Epithelial cell of umbilical artery (primary cell): Measurements from ENCODE around the gene TRIM63. TPM values are rescaled to one million over a fixed set of nuclear protein-coding genes. Genes with fewer than 3 reads are reported as not detected.

Experiments
- total RNA-seq: library from RNA; depleted of rRNA; stranded (reverse); fragments of >200 nt; gene quantifications from 2 replicates; pipeline ENCODE4 v1.2.3, GENCODE V29; 2014

Gene TRIM63
- not detected in 2 replicates for total RNA-seq

DNA sequence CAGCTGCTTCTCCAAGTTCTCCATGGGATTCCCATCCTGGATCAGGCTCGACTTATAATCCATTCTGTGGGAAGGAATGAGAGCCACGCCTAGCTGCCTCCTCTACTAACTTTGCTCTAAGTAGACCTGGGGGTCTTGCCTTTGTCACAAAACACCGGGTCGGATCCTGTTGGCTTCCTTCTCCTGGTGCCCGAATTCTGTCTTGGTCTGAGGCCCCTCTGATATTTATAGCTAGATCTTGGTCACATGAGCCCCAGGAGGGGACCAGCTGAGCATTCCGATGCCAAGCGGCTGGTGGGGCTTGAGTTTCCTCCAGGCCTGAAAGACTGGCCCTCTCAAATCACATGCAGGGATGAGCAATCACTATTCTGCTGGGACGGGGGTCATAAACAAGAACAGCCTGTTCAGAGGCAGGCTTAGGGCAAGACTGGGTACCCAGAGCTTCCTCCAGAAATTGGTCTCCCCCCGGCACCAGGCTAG lies at the start of gene TRIM63:
TSS of gene TRIM63 (minus strand) at position 199 of the 480 bp plus-strand sequence. CDS start at position 63, 136 bp downstream.

DNA sequence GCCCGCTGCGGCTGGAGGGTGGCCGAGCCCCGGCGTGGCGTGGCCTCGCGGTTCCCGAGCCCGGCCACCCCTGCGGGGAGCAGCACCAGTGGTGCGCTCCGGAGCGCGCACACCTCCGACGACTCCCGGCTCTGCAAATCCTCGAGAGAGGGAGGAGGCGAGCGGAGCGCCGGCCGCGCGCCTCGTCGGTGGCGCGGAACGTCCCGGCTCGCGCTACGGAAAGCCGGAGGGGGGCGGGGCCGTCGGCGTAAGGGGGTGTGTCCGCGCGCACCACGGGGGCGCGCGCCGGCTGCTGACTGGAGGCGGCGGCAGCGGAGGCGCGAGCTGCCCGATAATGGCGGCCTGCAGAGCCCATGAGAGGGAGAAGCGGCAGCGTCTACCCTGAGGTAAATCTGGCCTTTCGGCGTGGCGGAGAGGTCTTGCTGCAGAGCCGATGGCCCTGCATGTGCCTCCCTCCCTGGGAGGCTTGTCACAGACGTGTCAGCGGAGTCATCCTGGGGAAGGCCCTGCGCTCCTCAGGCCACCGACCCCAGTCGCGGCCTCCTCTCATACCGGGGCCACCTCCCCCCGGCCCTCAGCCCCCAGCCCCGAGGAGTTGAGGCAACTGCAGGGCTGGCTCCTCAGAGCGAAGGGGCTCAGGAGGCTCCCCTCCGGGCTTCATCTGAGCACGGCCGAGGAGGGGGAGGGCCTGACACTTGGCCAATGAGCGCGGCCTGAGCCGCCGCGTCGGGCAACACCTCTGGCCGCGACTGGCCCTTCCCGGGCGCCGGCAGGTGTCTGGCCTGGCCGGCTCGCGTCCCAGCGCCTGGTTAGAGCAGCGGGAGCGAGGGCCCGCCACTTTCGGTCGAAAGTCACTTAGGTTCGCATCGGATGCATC lies 44.3 kb upstream of the TRIM63 start, which contains the start of gene PDIK1L:
TSS of gene PDIK1L (plus strand) at position 295 of the 877 bp plus-strand sequence. CDS start 2,485 bp downstream, outside the sequence.

DNA sequence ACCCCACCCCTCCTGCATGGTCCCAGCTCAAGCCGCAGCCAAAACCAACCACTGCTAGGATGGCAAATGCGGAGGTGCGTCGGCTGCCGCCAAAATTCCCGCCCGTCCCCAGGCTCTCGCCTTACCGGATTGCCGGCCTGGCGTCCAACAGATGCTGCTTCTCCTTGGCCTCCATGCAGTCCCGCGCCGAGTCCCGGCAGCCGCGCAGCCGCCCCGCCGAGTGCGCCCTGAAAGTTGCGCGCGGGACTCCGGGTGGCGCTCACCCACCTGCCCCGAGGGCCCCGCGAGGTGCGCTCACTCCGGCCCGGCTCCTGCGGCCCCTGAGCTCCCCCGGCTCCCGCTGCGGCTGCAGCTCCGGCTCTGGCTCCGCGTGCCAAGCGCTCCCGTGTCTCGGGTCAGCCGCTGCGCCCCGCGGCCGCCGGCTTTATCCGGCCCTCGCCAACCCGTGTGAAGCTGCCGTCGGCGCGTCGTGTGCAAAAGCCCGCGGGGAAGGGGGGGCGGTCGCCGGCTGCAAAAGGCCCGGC lies 21.6 kb downstream of the TRIM63 start, which contains the start of gene SLC30A2:
TSS of gene SLC30A2 (minus strand) at position 397 of the 524 bp plus-strand sequence. CDS start at position 175, 222 bp downstream.

DNA sequence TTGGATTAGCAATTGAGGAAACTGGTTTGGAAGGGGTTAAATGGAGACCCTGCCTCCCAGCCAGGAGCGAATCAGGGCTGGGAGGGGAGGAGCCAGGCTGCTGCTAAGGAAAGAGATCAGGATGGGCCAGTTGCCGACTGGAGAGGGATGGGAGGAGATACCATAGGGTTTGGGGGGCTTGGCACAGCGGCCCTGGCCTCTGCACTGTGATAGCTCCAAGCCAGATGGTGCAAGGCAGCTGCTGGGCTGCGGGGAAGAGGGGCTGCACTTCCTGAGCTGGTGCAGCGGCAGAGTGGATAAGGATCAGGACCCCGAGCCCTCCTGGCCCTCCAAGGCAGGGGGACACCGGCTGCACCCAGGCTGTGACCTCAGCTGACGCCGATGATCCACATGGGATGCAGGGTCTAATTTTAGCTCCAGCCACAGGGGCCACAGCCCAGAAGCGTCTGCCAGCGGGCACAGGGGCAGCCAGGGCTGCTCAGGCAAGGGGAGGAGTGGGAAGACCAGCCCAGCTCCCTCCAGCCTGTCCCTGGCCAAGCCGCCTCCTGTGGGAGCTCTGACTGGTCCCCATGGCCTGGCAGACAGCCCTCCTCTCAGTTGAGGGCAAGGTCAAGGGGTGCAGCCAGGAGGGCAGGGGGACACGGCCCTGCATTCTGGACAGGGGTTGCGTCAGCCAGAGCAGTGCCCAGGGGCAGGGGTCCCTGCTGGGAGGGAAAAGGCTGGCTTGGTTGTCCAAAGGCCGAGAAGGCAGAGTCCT lies 45.6 kb downstream of the TRIM63 start, which contains the start of gene EXTL1:
TSS of gene EXTL1 (plus strand) at position 129 of the 757 bp plus-strand sequence. CDS start 872 bp downstream, outside the sequence.

Other genes with a start within 250 kb of the TRIM63 start
- 28.3 and 28.7 TPM in 2 replicates for gene MTFR1L, start 247.7 kb downstream of the TRIM63 start, total RNA-seq
- gene AUNIP, start 208.2 kb downstream of the TRIM63 start, total RNA-seq, result 4.5 and 5.5 TPM in 2 replicates
- 2.6 and 5.8 TPM in 2 replicates for gene PAQR7, start 191.9 kb downstream of the TRIM63 start, total RNA-seq
- gene STMN1, start 161.2 kb downstream of the TRIM63 start, total RNA-seq, result 167 and 239 TPM in 2 replicates
- 5.8 and 7.0 TPM in 2 replicates for gene PAFAH2, start 69.6 kb downstream of the TRIM63 start, total RNA-seq
- under 0.01 TPM in 1 of 2 replicates, not detected in the other for gene EXTL1, start 45.9 kb downstream of the TRIM63 start, total RNA-seq
- gene SLC30A2, start 21.5 kb downstream of the TRIM63 start, total RNA-seq, result not detected in 2 replicates
- 4.5 and 7.4 TPM in 2 replicates for gene PDIK1L, start 44.2 kb upstream of the TRIM63 start, total RNA-seq
- gene FAM110D, start 91.4 kb upstream of the TRIM63 start, total RNA-seq, result 2.1 and 3.9 TPM in 2 replicates
- gene C1orf232, start 101.3 kb upstream of the TRIM63 start, total RNA-seq, result not detected in 2 replicates
- 19.9 and 36.4 TPM in 2 replicates for gene ZNF593, start 102.3 kb upstream of the TRIM63 start, total RNA-seq
- gene ZNF593OS, start 104.2 kb upstream of the TRIM63 start, total RNA-seq, result not detected in 2 replicates
- 0.30 TPM in 1 of 2 replicates, not detected in the other for gene CNKSR1, start 109.9 kb upstream of the TRIM63 start, total RNA-seq
- gene CATSPER4, start 123.0 kb upstream of the TRIM63 start, total RNA-seq, result not detected in 2 replicates
- gene CEP85, start 166.6 kb upstream of the TRIM63 start, total RNA-seq, result 8.8 and 14.7 TPM in 2 replicates
- 10.1 and 19.0 TPM in 2 replicates for gene SH3BGRL3, start 212.5 kb upstream of the TRIM63 start, total RNA-seq
- 3.2 and 3.3 TPM in 2 replicates for gene UBXN11, start 239.0 kb upstream of the TRIM63 start, total RNA-seq